HG02981 (cell line): ENCODE measurements around the gene H6PD.

Experiments
- ATAC-seq: cut with Tn5 transposase; IDR thresholded peaks from one replicate; pipeline ENCODE4 v1.9.1; 2021; ENCODE audit warnings: mild to moderate bottlenecking, moderate library complexity; ENCODE audit not compliant: unreplicated experiment

The H6PD gene, protein sequence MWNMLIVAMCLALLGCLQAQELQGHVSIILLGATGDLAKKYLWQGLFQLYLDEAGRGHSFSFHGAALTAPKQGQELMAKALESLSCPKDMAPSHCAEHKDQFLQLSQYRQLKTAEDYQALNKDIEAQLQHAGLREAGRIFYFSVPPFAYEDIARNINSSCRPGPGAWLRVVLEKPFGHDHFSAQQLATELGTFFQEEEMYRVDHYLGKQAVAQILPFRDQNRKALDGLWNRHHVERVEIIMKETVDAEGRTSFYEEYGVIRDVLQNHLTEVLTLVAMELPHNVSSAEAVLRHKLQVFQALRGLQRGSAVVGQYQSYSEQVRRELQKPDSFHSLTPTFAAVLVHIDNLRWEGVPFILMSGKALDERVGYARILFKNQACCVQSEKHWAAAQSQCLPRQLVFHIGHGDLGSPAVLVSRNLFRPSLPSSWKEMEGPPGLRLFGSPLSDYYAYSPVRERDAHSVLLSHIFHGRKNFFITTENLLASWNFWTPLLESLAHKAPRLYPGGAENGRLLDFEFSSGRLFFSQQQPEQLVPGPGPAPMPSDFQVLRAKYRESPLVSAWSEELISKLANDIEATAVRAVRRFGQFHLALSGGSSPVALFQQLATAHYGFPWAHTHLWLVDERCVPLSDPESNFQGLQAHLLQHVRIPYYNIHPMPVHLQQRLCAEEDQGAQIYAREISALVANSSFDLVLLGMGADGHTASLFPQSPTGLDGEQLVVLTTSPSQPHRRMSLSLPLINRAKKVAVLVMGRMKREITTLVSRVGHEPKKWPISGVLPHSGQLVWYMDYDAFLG

DNA sequence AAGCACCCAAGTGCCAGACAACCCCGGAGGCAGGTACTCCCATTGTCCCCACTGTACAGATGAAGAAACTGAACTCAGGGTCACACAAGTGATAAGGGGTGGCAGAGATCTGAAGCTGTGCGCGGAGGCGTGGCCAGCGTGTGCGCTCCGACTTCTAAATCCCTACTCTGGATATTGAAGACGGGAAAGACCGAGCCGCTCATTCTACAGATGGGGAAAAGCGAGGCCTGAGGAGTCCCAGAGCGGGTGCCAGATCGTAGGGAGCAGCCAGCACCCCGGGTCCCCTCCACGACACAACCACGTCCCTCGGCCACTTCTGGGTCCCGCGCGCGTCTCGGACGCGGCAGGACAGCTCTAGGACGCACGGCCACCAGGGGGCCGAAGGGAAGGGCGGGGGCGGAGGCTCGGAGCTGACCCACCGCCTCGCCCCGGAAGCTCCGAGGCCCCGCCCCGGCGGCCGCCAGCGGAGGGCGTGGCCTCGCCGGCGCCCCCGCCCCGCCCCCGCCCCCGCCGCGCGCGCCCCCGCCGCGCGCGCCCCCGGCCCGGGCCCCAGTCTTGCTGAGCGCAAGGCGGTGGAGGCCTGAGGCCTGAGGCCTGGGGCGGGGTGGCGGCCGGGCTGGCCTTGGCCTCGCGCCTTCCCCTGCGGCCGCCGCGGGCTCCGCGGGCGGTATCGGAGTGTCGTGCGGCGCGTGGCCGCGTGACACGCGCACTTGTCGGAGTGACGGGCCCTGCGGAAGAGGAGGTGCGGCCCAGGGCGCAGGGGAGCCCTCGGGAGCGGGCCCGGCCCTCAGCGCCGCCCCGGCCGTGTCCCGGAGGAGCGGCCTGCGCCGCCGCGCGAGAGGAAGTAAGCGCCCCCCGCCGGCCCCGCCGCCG is at the start of gene H6PD:
TSS of gene H6PD (plus strand) at position 552 of the 873 bp plus-strand sequence. CDS start 10,161 bp downstream, outside the sequence.
- ATAC-seq: peak; percentile 65

DNA sequence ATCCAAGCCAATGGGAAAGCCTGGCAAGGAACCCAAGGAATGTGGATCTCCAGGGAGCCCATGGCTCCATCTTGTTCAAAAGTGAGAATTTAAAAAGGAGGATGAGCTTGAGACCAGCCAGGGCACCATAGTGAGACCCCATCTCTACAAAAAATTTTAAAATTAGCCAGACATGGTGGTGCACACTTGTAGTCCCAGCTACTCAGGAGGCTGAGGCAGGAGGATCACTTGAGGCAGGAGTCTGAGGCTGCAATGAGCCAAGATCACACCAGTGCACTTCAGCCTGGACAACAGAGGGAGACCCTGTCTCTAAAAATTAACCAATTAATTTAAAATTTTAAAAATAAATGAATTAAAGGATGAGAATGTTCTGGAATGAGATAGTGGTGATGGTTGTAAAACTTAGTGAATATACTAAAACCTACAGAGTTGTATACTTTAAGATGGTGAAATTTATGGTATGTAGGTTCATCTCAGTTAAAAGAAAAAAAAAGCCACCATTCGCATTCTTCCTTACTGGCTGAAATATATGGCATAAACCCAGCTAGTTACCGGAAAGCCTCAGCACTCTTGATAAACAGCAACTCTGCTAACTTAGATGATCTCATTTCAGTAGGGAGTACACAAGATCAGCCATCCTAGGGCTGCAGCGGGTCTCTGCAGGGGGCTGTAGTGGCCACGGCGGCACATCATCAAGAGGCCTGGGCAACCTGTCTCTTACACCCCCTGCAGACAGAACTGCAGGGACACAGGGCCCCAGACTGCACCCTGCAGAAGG is 48.3 kb upstream of the H6PD start:
- ATAC-seq: no peak

DNA sequence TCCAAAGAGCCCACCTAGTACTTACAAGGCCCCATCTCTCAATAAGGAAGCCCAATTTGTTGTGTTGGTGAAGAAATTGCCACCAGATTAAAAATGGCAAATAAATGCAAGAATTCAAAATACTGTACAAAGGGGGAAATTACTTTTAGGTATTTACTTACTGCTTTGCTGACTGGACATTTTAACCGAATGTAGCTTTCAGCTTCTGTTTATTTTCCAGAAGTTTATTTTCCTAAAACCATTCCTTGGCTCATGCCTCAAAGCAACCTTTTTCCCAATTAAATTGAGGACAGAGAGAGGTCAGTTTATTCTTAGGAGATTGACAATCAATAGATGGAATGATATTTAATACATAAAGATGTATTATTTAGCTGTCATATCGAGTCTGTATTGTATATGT is 47.6 kb upstream of the H6PD start:
- ATAC-seq: no peak

DNA sequence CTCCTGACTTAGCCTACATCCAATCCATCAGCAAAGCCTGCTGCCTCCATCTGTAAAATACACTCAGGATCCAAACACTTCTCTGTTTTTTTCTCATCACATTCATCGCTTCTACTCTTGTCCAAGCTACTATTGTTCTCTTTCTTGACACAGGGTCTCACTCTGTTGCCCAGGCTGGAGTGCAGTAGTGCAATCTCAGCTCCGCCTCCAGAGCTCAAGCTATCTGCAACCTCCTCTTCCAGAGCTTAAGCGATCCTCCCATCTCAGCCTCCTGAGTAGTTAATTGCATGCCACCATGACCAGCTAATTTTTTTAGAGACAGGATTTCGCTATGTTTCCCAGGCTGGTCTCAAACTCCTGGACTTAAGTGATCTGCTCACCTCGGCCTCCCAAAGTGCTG is 44.3 kb upstream of the H6PD start:
- ATAC-seq: no peak

DNA sequence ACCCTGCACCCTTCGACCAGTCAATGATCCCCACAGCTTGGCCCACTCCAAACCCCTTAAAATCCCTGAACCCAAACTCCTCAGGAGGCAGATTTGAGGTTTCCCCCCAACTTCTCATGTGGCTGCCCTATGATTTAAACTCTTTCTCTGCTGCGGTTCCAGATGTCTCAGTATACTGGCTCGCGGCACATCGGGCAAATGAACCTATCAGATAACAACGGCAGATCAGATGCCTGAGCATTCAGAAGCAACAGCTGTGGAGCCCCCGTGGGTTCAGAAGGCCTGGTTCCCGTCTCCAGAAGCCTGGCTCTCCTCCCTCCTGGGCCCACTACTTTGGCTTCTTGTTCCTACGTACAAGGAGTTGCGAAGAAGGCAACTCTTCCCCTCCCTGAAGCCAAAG is 43.3 kb upstream of the H6PD start:
- no peak for ATAC-seq

DNA sequence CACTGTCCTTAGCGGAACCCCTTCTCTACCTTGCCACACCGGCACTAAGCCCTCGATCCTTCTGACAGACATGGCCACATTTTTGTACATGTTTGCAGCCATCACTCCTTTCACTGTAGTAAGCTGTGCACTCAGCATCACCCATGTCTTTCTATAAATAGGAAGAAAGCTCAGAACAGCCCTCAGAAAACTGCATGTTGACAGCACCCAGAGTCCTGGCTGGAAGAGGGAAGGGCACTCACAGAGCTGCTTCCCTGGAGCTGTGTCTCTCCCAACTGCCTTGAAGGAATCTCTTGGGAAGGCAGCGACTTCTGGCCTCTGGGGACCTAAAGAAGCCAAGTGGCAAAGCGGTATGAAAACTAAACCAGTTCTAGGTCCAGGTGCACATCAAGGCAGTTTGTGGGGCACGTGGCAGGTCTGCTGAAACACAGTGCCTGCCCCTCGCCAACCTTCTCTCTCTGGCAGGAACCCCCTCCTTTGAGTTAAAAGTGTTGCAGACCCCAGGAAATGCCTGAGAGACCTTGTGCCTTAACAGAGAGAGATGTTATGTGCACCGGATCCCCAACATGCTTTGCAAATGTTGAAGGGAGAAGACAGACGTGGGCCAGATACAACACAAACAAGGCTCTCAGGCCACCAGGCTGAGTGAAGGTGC is 41.9 kb upstream of the H6PD start:
- ATAC-seq: no peak

DNA sequence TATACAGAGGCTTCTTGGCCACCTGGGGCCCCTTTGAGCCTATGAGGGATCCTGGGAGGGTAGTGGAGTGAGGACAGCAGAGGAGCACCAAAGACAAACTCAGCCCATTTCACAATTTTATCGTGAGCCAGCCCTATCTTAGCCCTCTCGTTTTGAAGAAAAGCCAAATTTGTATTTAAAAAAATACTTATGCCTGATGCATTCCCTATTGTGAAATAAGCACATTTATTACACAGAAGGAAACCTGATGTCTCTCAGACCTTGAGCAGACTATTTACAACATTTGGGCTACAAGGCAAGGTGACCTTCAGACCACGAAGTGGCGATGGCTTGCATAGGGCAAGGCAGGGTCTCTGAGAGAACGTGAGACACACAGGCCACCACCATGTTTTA is 41.3 kb upstream of the H6PD start:
- no peak for ATAC-seq

DNA sequence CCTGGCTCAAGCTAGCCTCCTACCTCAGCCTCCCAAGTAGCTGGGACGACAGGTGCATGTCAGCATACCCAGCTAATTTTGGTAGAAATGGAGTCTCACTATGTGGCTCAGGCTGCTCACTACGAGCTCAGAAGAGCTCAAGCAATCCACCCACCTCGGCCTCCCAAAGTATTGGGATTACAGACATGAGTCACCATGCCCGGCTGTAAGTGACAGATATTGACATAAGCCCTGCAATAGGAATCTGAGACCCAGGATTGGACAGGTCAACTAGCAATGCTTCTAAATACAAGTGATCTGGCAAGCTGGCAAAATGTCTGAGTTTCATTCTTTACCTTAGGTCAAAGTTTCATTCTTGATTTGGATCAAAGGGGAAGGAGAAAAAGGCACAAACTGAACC is 40.5 kb upstream of the H6PD start:
- ATAC-seq: no peak

DNA sequence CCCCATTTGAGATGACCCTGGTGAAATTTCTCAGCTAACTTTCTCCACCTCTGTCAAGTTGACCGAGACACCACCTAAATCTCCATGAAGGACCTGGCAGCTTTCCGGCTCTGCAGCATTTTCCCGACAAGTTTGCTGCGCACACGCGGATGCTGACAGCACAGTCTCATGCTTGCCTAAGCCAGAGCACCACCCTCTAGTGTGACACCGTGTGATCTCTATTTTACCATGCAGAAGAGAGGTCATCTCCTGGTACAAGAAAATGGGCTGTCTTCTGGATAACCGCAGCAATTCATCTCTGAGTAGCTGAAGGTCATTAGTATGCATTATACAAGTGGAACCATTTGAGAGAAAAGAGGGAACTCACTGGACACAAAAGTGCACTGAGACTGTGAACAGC is 38.9 kb upstream of the H6PD start:
- no peak for ATAC-seq

DNA sequence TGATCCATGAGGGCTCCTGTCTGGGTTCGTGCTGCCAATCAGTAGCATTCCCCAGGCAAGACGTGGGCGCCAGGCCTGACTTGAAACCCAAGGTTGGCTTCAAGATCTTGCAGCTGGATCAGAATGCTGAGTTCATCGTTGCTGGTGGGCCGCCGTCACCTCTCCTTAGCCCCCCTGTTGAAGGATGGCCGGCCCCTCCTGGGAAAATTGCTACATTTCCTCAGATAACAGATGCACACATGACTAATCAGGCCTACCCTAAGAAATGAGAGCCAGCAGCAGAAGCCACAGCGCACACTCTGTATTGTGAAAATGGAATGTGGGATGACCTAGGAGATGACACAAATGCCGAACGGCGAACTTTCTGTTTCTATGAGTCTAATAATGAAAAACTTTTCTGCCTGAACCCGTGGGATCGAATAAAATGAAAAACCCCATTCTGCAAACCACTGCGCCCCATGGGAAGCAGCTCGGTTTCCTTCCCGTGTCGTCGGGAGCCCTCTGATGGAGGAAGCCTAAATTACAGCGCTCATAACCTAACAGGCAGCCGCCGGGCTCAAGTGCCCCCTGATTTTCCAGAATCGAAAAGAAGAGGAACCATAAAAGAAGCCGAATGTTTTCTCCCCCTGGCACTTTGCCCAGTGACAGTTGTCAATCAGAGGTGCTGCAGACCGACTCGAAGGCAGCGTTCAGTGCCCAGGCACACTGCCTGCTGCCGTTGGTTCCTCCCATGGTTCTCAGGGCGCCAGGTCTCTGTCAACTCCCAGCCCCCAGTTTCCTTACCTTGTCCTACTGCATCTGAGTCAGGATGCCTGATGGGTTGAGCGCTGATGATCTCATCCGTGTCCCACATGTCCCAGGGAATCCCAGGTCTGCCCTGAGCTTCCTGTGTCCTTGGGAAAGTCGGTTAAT is 38.2 kb upstream of the H6PD start:
- no peak for ATAC-seq

DNA sequence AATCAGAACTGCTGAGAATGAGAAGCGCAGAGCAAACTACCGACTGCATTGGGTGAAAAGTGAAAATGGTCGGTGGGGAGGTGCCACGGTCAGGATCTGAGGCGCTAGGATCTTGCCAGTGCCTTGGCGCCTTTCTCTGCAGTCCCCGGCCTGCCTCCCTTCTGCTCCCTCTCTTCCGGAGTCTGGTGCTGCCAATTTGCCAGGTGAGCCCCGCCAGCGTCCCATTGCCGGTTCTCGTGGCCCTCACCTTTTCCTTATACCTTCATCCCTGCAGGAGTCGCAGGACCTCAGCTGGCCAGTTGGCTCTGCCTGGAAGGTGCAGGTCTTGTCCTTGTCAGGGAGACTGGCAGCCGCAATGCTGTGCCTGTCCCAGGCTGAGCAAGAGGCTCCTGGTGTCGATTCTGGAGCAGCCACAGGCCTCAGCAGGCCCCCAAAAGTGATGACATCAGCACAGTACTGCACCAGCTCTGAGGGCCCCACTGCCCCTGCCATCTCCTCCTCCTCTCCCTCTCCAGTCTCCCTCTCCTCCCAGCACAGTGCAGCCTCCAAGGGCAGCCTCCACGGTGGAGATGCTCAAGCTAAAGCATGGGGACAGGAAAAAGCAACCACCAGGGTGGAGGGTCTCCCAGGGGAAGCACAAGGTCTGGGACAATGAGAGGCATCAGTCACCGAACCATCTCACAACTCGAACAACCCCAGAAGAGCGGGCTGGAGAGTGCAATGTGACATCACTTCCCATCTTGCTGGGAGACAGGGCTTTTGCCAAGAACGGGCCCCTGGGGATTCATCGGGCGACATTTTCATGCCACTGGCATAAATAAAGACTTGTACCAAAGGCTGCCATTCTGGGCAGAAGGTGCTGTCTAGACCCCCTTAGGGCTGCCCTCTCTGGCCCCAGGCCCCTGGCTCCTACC is 37.1 kb upstream of the H6PD start:
- no peak for ATAC-seq

DNA sequence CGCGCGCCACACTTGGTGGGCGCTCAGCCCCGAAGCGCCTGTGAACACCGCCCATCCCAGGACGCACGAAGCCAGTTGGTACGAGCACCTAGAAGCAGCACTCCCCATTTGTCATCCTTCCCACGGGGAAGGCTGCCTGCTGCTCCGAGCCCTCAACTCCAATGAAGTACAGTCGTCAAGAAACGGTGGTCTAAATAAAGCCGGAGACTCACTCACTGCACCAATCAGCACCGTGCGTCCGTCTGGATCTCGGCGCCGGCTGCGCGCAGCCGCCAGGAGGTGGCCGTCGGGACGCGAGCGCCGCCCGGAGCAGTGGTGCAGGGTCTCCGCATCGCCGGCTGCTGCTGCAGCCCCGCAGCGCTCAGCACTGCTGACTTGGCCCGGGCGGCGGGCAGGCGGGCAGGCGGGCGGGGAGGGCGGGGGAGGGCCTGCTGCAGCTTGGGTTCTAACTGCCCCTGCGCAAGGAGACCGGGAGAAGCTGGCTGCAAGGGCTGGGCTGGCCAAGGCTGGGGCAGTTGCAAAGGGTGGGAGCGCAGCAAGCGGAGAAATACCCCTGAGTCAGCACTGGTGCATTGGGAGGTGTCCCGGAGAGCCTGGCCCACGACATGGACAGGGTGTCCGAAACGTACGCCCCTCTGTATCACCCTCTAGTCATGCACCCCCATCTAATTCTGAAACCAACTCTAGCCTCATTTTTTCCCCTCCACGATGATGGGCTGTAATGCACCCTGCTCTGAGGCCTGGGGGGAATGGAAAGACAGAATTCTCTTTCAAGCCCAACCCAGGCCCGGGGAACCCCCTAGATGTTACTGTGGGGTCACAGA is 35.8 kb upstream of the H6PD start:
- no peak for ATAC-seq

DNA sequence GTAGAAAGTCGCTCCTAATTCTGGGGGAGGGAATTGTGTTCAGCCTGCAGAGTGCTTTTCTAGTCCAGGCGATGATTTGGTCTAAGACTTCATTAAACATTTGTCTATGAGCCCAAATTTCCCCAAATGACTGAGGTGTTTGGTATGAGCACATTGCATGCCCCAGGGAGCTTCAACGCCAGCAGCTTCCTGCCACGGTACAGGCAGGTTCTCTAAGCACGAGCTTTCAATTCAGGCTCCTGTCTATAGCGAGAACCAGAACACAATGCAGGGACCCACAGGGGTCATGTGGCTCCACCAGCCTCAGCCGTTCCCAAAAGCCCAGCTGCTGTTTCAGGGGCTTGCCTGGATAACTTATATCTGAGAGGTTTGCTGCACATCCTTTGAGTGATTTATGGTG is 34.1 kb upstream of the H6PD start:
- no peak for ATAC-seq

DNA sequence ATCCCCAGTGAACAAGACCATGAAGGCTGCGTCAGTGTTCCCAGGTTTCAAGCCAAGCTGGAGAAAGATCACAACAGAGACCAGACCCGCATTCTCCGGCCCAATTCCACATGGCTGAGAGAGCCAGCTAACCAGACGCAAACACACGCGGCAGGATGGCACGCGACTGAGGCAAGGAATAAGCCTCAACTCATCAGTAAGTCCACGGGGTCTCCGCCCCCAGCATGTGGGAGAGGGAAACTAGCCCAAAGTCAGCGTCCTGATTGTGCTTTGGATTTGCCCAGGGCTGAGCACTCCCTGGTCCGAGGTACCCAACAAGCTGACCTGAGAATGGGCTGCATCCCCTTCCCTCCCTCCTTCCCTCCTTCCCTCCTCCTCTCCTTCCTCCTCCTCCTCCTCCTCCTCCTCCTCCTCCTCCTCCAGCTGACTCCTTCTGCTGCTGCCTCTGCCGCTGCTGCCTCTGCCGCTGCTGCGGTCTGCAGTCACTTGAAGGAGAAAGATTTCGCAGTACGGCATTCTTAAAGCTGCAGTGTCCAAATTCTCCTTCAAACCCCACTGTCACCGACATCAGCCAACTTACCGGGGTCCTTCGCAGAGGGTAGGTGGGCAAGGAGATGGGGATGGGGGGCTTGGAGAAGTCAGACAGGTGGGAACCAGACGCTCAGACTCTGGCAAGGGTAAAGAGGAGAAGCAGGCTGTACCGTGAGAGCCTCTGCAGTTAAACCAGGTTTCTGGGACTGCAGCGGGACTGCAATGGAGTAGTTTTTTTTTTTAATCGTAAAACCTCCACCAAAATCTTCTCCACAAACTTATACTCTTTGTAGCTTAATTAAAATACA is 33.0 kb upstream of the H6PD start:
- ATAC-seq: no peak

DNA sequence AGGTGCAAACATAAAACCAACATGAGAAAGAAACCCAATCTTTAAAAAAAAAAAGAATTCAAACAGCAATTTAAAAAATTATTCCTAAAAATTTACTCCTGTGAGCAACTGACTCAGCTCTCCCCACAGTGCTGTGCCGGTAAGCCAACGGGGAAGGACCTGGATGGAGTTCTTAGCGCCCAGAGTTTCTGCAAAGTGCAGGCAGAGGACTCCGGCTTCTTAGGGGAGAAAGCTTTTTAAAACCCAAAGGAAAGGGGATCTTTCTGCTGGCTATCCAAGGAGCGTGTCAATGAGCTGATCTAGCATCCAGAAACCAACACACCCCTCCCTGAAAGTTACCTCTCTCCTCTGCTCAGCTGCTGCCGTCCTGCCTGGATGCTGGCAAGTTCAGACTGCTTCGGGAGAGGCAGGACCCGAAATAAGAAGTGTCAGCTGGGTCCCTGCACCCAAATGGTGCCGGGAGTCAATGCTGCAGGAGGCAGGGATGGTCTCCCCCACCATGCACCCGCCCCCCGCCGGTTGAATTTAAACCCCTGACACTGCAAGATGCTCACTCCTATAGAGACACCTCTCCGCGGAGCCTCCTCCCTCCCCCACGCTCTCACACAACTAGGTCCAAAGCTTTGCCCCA is 32.2 kb upstream of the H6PD start:
- no peak for ATAC-seq

DNA sequence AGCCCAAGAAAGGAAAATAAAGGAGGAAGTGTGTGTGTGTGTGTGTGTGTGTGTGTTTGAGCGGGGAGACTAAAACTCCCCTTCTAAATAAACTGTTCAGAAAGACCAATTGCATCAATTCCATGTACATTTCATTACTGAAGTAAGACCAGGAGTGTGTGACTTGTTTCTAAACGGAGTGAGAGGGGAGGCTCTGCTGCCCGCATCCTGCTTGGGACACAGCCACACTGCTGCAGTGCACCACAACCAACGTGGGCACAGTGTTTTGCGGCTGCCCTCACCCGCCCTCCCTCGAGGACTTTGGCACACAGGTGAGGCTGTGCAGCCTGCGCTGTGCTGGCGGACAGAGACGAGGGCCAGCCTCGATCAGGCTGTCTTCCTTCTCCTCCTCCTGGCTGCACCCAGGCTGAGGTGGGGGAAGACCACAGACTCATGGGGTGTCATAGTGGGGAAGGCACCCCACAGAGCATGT is 31.0 kb upstream of the H6PD start:
- ATAC-seq: no peak
